HuH-7 (cell line): ENCODE data around the gene FAM177A1.
"Not testable (repeated sequence)": the region's sequence is repeated elsewhere in the genome, so short reads cannot be mapped to it uniquely, and the experiment has no call there.

Experiments used
- DNase-seq: peaks from one replicate; pipeline ENCODE4 v3.0.0; 2011; ENCODE audit warnings: low spot score

The FAM177A1 gene, protein sequence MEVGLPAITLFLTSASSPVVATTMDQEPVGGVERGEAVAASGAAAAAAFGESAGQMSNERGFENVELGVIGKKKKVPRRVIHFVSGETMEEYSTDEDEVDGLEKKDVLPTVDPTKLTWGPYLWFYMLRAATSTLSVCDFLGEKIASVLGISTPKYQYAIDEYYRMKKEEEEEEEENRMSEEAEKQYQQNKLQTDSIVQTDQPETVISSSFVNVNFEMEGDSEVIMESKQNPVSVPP

DNA sequence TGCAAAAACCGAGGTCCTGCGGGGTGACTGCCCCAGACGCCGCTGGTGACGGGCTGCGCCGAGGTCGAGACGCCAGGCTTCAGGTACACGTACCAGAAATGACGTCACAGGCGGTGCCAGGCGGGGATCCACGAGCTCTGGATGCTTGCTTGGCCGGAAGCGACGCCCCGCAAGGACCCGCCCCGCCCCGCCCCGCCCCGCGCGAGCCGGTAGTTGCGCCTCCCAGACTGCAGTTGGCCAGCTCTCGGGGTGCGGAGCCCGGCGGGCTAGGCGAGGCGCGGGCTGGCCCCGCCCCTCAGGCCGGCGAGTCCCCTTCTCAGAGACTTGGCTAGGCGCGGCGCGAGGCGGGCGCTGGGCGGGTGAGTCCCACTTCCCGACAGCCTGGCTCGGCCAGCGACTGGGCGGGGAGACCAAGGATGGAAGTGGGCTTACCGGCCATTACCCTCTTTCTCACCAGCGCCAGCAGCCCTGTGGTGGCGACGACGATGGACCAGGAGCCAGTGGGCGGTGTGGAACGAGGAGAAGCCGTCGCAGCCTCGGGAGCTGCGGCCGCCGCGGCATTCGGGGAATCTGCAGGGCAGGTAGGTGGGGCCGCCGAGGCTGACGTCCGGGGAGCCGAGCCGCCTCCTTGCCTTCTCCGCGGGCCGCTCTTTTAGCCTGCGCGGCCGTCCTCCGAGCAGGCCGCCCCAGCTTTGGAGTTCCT is at the start of gene FAM177A1:
Gene FAM177A1 (plus strand): TSS at position 225 of the 703 bp plus-strand sequence. CDS start 192 bp downstream, at position 417.
- peak; percentile 88 for DNase-seq

DNA sequence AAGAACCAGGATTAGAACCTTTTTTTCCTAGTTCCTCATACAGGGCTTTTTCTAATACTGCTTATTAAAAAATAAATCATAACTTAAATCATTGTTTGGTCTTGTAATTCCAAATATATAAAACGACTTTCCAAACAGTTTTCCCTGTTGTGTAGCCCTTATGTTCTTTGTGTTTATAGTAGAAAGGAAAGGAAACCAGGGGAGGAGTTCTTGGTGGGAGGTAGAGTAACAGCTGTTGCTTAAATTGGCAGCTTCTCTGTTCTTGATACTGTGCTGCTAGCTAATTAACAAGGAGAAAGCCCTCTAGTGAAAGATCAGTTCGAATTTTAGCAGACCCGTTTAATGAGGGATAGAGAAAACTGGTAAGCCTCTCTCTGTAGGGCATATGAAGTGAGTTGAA is 48.3 kb upstream of the FAM177A1 start:
- DNase-seq, result no peak

DNA sequence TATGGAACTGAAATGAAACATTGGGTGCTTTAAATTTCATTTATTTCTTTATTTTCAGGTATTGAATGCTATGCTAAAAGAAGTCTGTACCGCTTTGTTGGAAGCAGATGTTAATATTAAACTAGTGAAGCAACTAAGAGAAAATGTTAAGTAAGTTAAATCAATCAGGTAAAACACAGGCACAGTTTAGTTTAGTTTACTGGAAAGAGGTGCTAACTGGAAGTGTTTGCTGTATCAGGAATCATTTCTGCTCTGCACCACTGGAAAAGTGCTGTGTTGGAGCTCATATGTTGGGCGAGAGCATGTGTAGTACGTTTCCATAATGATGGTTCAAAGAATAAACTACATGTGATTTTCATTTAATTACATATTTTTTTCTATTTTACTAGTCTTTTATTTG is 46.6 kb upstream of the FAM177A1 start:
- no peak for DNase-seq

DNA sequence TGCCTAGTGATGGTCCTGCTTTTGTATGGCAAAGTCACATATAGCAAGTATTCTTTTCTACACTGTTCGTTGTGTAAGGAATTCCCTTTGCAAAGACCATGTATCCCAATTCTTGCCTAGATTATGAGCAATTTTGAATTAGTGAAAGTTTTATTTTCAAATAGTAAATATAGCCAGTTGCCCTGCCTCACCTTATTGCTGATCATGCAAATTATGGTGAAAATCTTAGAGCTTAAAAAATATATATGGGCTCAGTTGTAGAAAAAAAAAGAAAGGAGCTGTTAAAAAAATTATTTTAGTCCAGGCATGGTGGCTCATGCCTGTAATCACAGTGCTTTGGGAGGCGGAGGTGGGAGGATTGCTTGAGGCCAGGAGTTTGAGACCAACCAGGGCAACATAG is 44.5 kb upstream of the FAM177A1 start:
- no peak for DNase-seq

DNA sequence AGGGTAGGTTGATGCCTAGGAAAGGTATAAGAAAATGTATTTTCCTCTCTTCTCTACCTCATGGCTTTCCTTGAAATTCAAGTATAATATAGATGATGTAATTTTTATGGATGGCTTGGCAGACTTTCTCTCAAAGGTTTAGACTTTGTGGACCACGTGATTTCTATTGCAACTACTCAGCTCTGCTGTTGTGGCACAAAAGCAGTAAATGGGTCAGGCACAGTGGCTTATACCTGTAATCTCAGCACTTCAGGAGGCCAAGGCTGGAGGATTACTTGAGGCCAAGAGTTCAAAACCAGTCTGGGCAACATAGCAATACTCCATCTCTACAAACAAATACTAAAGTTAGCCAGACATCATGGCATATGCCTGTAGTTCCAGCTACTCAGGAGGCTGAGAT is 41.2 kb upstream of the FAM177A1 start:
- no peak for DNase-seq

DNA sequence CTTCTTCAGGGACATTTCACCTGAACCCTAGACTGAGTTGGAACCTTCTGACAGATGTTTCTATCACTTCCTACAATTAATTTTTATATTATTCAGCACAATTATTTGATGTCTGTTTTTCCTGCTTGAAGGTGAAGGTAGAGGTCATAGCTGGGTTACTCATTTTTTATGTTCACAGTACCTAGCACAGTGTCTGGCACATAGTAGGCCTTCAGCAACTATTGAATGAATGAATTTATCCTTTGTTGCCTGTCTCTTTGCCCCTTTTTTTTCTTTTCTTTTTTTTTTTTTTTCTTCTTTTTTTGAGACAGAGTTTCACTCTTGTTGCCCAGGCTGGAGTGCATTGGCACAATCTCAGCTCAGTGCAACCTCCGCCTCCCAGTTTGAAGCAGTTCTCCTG is 29.5 kb upstream of the FAM177A1 start:
- DNase-seq, result no peak

DNA sequence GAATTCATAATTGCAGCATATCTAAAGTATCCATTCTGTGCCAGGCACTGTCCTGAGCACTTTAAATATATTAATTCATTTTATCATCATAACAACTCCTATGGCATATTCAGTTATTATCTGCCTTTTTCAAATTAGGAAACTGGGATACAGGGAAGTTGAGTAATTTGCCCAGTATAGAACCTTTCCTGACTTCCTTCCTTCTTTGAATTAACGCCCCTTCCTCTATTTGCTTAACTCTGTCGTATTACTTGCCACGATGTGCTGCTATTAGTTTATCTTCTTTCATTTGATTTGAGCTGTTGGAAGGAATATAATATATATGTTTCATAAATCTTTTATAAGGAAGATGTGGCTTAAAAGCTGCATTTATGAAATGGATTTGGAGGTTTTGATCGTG is 25.4 kb upstream of the FAM177A1 start:
- DNase-seq, result no peak

DNA sequence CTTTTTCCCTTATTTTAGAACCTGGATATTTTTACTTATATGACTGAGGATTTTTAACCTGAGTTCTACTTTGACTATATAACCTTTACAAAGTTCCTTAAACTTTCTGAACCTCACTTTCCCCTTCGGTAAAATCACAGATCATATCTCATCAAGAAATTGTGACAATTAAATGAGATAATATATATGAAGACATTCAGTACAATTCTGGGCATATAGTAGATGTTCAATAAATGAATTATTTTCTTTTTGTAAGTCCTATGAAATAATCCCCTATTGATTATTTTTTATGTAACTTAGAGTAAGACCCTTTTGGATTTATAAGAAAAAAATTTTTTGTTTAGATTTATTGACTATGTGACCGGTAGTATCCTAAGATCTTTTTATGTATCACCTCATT is 17.6 kb upstream of the FAM177A1 start:
- no peak for DNase-seq

DNA sequence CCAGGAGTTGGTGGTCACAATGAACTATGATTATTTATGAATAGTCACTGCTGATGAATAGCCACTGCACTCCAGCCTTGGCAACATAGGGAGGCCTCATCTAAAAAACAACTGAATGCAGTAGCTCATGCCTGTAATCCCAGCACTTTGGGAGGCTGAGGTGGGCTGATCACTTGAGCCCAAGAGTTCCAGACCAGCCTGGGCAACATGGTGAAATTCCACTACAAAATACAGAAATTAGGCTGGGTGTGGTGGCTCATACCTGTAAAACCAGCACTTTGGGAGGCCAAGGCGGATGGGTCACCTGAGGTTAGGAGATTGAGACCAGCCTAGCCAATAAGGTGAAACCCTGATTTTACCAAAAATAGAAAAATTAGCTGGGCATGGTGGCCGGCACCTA is 13.5 kb upstream of the FAM177A1 start:
- no peak for DNase-seq

DNA sequence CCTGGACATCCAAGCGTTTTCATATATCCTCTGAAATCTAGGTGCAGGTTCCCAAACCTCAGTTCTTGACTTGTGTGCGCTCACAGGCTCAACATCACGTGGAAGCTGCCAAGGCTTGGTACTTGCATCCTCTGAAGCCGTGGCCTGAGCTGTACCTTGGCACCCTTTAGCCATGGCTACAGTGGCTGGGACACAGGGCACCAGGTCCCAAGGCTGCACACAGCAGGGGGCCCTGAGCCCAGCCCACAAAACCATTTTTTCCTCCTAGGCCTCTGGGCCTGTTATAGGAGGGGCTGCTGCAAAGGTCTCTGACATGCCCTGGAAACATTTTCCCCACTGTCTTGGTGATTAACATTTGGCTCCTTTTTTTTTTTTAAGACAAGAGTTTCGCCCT is 11.6 kb upstream of the FAM177A1 start:
- DNase-seq, result no peak

DNA sequence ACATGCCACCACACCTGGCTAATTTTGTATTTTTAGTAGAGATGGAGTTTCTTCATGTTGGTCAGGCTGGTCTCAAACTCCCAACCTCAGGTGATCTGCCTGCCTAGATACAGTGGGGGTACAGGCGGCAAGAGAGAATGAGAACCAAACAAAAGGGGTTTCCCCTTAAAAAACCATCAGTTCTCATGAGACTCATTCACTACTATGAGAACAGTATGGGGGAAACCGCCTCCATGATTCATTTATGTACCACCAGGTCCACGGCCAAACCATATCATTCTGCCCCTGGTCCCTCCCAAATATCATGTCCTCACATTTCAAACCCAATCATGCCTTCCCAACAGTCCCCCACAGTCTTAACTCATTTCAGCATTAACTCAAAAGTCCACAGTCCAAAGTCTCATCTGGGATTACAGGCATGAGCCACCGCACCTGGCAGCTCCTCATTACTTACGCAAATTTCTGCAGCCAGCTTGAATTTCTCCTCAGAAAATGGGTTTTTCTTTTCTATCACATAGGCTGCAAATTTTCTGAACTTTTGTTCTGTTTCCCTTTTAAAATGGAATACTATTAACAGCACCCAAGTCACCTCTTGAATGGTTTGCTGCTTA is 11.0 kb upstream of the FAM177A1 start:
- DNase-seq, result not testable (repeated sequence)

DNA sequence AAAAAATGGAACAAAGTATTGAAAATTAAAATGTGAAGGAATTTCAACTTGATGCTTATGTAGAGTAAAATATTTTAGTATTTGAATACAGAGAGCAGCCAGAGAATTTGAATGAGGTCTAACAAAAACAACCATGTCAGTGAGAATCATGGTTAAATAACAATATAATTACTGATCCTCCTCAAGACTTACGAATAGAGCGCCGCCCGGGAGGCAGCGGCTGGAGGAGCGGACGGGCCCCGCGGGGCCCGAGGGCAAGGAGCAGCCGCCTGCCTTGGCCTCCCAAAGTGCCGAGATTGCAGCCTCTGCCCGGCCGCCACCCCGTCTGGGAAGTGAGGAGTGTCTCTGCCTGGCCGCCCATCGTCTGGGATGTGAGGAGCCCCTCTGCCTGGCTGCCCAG is 7.8 kb upstream of the FAM177A1 start:
- not testable (repeated sequence) for DNase-seq

DNA sequence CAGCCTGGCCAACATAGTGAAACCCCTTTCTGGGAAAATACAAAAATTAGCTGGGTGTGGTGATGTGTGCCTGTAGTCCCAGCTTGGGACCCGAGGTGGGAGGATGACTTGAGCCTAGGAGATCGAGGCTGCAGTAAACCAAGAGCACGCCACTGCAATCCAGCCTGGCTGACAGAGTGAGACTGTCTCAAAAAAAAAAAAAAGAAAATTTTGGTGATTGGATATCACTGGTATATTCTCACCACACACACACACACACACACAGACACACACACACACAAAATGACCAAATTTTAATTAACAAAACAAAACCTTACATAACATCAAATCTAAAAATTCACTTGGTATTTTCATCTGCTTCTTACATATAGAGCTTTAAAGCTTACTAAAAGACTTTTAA is 3.4 kb upstream of the FAM177A1 start:
- DNase-seq, result no peak

DNA sequence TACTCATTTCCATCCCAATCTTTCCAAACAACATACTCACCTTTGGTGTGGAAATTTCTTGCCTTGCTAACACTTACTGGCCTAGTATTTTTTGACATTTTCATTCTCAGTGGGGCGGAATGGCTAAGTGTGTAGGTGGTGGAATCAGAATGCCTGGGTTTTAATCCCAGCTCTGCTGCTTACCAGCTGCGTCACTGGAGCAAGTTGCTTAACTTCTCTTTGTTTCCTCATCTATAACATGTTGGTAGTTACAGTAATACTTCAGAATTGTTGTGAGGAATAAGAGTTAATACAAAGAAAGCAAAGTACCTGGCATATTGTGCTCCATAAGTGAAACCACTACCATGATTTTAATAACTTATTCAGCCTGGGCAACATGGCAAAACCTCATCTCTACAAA is 3.0 kb upstream of the FAM177A1 start:
- DNase-seq, result no peak

DNA sequence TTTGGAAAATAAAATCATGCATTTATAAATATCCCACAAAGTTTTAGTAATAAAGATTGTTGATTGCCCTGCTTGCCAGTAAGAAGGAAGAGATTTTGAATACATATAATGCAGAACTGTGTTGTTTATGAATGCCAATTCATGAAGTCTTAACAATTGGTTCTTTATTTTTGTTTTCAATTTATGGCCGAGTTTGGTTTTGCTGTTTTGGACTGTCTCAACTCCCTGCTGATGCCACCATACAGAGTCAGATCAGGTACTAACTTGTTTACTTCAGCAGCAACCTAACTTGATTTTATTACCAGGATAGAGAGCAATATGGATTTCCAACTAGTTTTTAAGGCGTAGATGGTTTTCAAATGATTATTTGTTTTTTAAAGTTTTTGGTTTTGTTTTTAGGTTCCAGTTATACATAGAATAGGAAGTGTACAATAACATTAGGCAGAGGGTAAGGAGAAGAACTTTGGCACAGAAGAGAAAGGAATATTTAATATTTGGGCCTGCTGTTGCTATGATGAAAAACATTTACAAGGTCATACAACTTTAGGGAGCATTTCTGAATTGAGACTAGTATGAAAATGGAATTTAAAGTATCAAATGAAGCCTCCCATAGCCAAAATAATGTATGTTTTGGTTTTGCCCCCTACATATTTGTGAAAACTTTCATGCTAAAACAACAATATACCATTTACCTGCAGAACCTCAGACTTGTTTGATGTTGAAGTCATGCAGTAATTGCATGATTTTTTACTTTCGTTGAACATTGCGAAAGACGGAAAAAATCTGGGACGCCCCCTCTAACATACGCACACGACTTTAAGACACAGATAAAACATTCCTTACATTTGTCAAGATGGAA is 904 bp upstream of the FAM177A1 start:
- no peak for DNase-seq

DNA sequence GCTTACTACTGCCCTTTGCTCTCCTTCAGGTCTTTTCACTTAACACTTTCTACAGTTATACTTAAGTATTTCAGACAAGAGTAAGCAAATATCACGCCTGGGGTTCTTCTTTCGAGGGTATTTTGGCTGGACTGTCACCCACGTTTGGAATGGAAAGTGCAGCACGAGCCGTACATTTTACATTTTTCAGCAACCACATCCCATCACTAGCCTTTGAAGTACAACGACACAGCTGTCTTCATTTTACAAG is 349 bp upstream of the FAM177A1 start:
- DNase-seq, result no peak

DNA sequence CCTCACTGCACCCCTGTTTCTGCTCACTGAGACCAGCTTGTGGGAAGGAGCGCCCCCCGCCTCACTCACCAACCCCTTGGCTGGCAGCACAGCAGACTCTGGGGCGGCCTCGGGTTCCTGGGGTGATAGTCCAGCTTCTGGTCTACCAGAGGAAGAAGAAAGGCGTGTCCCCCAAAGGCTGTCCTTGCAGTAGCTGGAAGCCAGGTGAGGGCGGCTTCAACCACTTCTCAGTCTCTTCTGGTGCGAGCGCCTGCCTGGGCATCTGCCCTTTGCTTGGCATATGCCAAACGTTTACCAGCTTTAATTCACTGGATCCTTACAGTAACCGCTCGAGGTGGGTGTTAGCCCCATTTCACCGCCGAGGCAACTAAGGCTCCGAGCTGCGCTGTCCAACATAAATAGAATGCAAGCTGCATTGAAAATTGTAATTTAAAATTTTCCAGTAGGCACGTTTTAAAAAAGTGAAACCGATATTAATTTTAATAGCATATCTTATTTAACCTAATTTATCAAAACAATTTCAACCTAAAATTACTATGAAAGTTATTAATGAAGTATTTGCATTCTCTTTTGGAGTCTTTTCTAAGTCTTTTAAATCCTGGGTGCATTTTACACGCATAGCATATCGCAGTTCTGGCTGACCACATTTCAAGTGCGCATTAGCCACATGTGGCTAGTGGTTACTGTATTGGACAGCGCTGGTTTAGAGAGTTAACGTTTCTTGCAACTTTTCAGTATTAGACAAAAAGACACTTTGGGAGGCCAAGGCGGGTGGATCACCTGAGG is 872 bp downstream of the FAM177A1 start:
- no peak for DNase-seq

DNA sequence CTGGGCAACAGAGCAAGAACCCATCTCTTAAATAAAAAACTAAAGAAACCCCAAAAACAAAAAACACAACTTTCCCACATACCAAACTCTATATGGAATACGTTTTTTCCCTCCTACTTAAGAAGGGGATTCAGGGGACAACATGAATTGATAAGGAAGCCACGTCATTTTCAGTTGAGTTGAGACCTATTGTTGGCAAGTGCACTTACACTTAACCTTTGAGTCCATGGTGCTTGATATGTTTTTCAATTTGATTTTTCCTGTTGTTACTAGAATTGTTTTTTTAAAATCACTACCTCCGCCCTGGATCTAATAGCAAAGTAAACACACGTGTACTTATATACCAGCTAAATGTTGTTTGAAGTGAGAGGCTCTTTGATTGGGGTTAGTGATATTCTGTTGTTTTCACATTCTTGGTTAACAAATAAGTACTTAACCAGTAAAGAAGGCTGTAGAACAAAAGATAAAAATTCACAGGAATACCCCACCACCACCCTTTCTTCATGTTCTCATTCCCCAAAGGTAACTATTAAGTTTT is 2.0 kb downstream of the FAM177A1 start:
- DNase-seq, result no peak

DNA sequence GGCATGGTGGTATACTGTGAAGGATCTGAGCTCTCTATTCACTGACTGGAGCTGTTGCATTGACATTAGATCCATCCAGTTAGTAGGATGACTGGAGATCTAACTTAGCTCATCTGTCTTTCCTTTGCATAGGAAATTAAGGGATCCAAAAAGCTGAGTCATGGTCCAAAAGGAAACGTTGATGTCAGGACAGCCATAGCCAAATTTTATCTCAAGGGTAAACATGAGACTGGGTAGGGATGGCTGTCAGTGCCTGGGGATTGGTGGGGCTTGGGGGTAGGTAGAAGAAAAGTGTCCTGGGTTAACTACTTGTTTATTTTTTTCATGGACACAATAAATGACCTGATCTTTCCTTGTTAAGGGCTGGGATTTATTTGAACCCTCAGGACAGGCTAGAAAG is 4.6 kb downstream of the FAM177A1 start:
- DNase-seq, result peak; percentile 42

DNA sequence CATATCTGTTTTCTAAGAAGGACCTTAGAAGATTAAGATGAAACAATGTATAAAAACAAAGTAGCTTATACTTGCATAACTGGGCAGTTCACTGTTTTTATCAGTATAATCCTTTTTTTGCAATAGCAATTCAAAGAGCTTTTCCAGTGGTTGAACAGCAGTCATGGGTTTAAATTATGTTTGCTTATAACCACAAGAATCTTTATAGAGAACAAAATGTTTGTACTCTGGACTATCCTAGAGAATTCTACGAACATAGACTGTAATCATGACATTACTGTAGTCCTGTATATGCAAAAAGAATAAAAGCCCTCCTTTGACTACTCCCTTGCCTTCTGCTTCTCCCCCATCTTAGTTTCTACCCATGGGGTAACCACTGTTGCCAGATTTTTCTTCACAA is 5.7 kb downstream of the FAM177A1 start:
- no peak for DNase-seq

DNA sequence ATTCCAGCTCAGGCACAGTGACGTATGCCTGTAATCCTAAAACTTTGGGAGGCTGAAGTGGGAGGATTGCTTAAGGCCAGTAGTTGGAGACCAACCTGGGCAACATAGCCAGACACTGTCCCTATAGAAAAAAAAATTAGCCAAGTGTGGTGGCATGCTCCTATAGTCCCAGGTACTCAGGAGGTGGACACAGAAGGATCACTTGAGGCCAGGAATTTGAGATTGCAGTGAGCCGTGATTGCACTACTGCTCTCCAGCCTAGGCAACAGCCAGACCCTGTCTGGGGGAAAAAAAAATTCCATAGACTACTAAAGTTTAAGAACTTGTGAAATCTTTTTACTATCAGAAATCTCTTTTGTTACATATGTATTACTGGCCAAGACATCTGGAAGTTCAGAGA is 6.6 kb downstream of the FAM177A1 start:
- no peak for DNase-seq
